ENCODE data around the gene CFAP74. TPM values are rescaled to one million over a fixed set of nuclear protein-coding genes. Genes with fewer than 3 reads are reported as not detected.

The CFAP74 gene
- total RNA-seq, 3 donors from 2014 or later (not counting 1 experiment from before 2014, with no cell fraction given) = not detected

DNA sequence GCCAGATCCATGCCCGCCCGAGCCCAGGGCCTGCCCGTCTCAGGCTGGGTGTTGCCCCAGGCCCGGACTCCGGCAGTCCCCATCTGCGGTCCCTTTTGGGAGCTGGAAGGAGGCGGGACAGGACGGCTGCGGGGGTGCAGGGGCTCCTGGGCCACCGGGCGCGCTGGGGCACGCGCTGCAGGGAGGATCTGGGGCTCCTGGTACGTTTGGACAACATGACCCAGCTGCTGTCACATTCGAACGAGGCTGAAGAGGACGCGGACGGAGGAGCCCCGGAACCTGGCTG, 95.1 kb downstream of the CFAP74 start:
- H3K4me3 ChIP-seq (ENCODE audit: low read length) = peak overlapping the region; percentile 47
- ATAC-seq = no peak
- peak overlapping the region; percentile 85 to 90 for H3K27ac Mint-ChIP-seq

DNA sequence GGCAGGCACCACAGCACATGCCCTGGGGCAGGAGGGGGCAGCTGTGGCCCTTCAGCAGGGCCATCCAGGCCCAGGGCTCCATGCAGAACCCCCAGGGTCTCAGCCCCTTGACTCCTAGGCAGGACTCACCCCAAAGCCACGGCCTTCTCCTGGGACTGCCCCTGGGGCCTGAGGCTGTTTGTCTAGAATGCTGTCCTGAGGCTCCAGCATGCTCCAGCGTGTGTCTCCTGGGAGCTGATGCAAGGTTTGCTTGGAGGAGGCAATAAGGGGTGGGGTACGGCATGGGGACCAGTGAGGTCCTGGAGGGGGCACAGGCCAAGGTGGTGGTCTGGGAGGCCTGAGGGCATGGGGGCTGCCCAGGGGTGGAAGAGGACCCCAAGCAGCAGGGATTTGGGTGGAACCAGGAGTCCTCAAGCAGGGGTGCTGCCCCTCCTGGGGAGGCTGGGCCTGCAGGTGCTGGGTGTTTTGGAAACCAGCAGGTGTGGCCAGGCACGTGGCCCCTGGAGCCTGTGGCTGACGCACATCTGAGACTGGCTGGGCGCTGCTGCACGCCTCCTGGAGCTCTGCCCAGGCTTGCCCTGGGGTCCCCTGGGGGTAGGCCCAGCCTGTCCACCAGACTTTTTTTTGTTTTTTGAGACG, 96.4 kb downstream of the CFAP74 start:
- no peaks in the 10 kb centered on the region for H3K36me3 ChIP-seq (ENCODE audit: control insufficient read depth, insufficient read depth, low read length)

More for the DNA sequence above, 95.1 kb downstream of the CFAP74 start:
- TF ChIP-seq, protein P1, sequence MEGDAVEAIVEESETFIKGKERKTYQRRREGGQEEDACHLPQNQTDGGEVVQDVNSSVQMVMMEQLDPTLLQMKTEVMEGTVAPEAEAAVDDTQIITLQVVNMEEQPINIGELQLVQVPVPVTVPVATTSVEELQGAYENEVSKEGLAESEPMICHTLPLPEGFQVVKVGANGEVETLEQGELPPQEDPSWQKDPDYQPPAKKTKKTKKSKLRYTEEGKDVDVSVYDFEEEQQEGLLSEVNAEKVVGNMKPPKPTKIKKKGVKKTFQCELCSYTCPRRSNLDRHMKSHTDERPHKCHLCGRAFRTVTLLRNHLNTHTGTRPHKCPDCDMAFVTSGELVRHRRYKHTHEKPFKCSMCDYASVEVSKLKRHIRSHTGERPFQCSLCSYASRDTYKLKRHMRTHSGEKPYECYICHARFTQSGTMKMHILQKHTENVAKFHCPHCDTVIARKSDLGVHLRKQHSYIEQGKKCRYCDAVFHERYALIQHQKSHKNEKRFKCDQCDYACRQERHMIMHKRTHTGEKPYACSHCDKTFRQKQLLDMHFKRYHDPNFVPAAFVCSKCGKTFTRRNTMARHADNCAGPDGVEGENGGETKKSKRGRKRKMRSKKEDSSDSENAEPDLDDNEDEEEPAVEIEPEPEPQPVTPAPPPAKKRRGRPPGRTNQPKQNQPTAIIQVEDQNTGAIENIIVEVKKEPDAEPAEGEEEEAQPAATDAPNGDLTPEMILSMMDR (IDR thresholded peaks at IDR 0.05) = no peak
- H3K27ac ChIP-seq (ENCODE audit: low read length) = peak overlapping the region; percentile 78
- DNase-seq = no peak
- intact Hi-C loops (cut with micrococcal nuclease) = loop anchor here (5.0 kb wide), 1 partner anchor 51 kb away; no protein-coding TSS in a partner anchor
- Mint-ChIP-seq H3K36me3 (no peaks in the 10 kb centered on the region), H3K27me3 (ENCODE audit: low read depth in 2 of 2) (no peaks in the 10 kb centered on the region), H3K9me3 (no peaks in the 10 kb centered on the region), H3K4me1 (peaks cover 16% of the 10 kb centered on the region in 2 donors), H3K4me3 (peak overlapping the region; percentile 74)
- no peaks in the 10 kb centered on the region for H3K9me3 ChIP-seq (ENCODE audit: control insufficient read depth, insufficient read depth, low read length)
- no peaks in the 10 kb centered on the region for H3K36me3 ChIP-seq (ENCODE audit: control insufficient read depth, insufficient read depth, low read length)
- no peaks in the 10 kb centered on the region for H3K27me3 ChIP-seq (ENCODE audit: control insufficient read depth, insufficient read depth, low read length)
- H3K4me1 ChIP-seq (ENCODE audit: control insufficient read depth, insufficient read depth, low read length) = peaks cover 30% of the 10 kb centered on the region
- 9% methylated on average over 21 of the region's 21 CpGs for WGBS (ENCODE audit: insufficient coverage)

DNA sequence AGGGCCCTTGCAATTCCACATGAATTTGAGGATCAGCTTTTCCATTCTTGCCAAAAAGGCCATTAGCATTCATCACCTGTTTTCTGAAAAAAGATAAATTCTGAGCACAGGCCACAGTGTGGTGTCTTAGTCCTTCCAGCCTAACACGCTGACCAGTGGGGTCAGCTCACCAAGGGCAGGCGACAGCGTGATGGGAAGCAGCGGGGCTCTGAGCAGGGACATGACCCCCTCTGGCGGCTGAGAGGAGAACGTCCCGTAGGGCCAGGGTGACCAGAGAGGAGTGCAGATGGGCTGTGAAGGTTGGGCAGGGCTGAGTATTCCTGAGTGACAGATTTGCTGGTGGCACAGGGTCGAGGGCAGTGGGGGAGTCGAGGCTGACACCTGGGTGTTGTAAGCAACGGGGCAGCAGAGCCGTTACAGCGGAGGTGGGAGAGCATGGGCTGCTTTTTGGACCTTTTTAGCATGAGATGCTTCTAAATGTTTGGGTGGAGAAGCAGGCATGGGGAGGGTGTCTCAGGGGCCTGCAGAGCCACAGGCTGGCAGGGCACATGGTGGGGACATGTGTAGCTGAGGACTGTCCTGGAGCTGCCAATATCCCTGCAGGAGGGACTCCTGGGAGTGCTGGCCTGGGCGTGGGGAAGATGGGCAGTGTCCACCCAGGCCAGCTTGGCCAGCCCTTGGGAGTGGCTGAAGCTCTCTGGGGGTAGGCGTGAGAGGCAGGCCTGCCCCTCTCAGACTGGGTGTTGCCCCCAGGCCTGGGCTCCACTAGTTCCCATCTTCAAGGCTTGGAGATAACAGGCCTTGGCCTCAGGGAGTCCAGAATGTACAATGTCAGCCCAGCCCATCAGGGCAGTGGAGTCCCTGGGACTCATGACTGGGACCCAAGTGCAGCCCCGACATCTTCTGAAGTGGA, 97.1 kb downstream of the CFAP74 start:
- Histone ChIP-seq H3K36me3 (ENCODE audit: control insufficient read depth, insufficient read depth, low read length) (no peaks in the 10 kb centered on the region), H3K9me3 (ENCODE audit: control insufficient read depth, insufficient read depth, low read length) (no peaks in the 10 kb centered on the region), H3K27ac (ENCODE audit: low read length) (no peak overlapping the region), H3K4me1 (ENCODE audit: control insufficient read depth, insufficient read depth, low read length) (peaks cover 30% of the 10 kb centered on the region), H3K4me3 (ENCODE audit: low read length) (no peak overlapping the region), H3K27me3 (ENCODE audit: control insufficient read depth, insufficient read depth, low read length) (no peaks in the 10 kb centered on the region)
- peak; percentile 33 to 35 (median 34) for ATAC-seq
- WGBS (ENCODE audit: insufficient coverage) = 26% methylated on average over 15 of the region's 15 CpGs
- intact Hi-C loops (cut with micrococcal nuclease) = loop anchor here (5.0 kb wide), 1 partner anchor 49 kb away; no protein-coding TSS in a partner anchor
- H3K9me3 Mint-ChIP-seq = no peaks in the 10 kb centered on the region
- peaks cover 16% of the 10 kb centered on the region in 2 donors for H3K4me1 Mint-ChIP-seq
- peak overlapping the region; percentile 52 to 69 for H3K27ac Mint-ChIP-seq
- peak overlapping the region; percentile 70 for H3K4me3 Mint-ChIP-seq
- no peaks in the 10 kb centered on the region for H3K27me3 Mint-ChIP-seq (ENCODE audit: low read depth in 2 of 2)
- H3K36me3 Mint-ChIP-seq = no peaks in the 10 kb centered on the region
- DNase-seq = peak; percentile 66 to 84
- TF ChIP-seq, protein P1 (IDR thresholded peaks at IDR 0.05) = peak; percentile 86

More for the DNA sequence above, 96.4 kb downstream of the CFAP74 start:
- H3K4me1 ChIP-seq (ENCODE audit: control insufficient read depth, insufficient read depth, low read length) = peaks cover 30% of the 10 kb centered on the region
- no peaks in the 10 kb centered on the region for H3K9me3 ChIP-seq (ENCODE audit: control insufficient read depth, insufficient read depth, low read length)
- H3K27me3 ChIP-seq (ENCODE audit: control insufficient read depth, insufficient read depth, low read length) = no peaks in the 10 kb centered on the region
- Mint-ChIP-seq H3K27me3 (ENCODE audit: low read depth in 2 of 2) (no peaks in the 10 kb centered on the region), H3K36me3 (no peaks in the 10 kb centered on the region), H3K4me1 (peaks cover 16% of the 10 kb centered on the region in 2 donors), H3K4me3 (peak overlapping the region; percentile 42), H3K27ac (no peak overlapping the region), H3K9me3 (no peaks in the 10 kb centered on the region)
- 74% methylated on average over 8 of the region's 8 CpGs for WGBS (ENCODE audit: insufficient coverage)
- H3K4me3 ChIP-seq (ENCODE audit: low read length) = no peak overlapping the region
- TF ChIP-seq, protein P1 (IDR thresholded peaks at IDR 0.05) = no peak
- DNase-seq = no peak
- no peak for ATAC-seq
- no peak overlapping the region for H3K27ac ChIP-seq (ENCODE audit: low read length)
- intact Hi-C loops (cut with micrococcal nuclease) = loop anchor here (5.0 kb wide), 1 partner anchor 50 kb away; no protein-coding TSS in a partner anchor
